HCT116 (cell line): ENCODE data around the gene TAL1. TPM values are rescaled to one million over a fixed set of nuclear protein-coding genes. Genes with fewer than 3 reads are reported as not detected.

Experiments
- ATAC-seq: fragments of 200-7000 bp; cut with Tn5 transposase; 2 replicates; pipeline ENCODE4 v1.9.1; 2020; ENCODE audit warnings: mild to moderate bottlenecking, moderate library complexity
- BruUV-seq: library from RNA; stranded (reverse); fragments of 400-500 nt; replicated peaks from 2 replicates; lab custom pipeline; 2021; lab: Mats Ljungman, UMichigan
- CTCF ChIA-PET: fragments of 300-600 bp; sonication (Branson Sonifier 250); formaldehyde crosslinking; loops from one replicate; lab custom pipeline; 2021; ENCODE audit warnings: antibody characterized with exemption; lab: Charles Lee
- POLR2A ChIA-PET: fragments of 300-600, 350-600 bp; sonication (Branson Sonifier 250); formaldehyde crosslinking; loops from one replicate; lab custom pipeline; 2021; ENCODE audit warnings: antibody characterized with exemption; lab: Charles Lee
- RAD21 ChIA-PET, 2 experiments: fragments of 300-600 bp; sonication (Branson Sonifier 250); formaldehyde crosslinking; loops; one replicate each; lab custom pipeline; 2023; ENCODE audit warnings: low total read pairs in 2 of 2; ENCODE audit not compliant: uncharacterized antibody in 2 of 2, unreplicated experiment in 2 of 2, low non-redundant PET in 1 of 2; lab: Charles Lee
- DNase-seq: peaks from one replicate; pipeline ENCODE4 v3.0.0-alpha.2; 2010; ENCODE audit warnings: low read depth, low spot score
- H2AFZ ChIP-seq: fragments of 200-600 bp; shearing (Covaris generic), sonication (generic); 2 replicates; pipeline ENCODE4 v1.6.1; 2017; ENCODE audit warnings: low read depth, mixed run types, mixed read lengths, antibody characterized with exemption, low read length; ENCODE audit not compliant: poor library complexity, severe bottlenecking
- H3K27ac ChIP-seq: 2 replicates; pipeline ENCODE4 v1.5.1; 2012; ENCODE audit warnings: low read depth, low read length
- H3K27me3 ChIP-seq: fragments of 200-600 bp; sonication (generic); 2 replicates; pipeline ENCODE4 v1.6.1; 2016; ENCODE audit warnings: mixed run types, low read length, mixed read lengths; ENCODE audit not compliant: insufficient read depth
- H3K36me3 ChIP-seq, 2 experiments: fragments of 200-500 bp in 1 of 2; fragments of 200-600 bp in 1 of 2; sonication (Bioruptor generic) in 1 of 2; sonication (generic) in 1 of 2; 2 replicates each; pipeline versions ENCODE4 v1.5.1 to v1.6.1; 2014 to 2016; ENCODE audit warnings: low read length in 2 of 2, inconsistent platforms in 1 of 2, mixed read lengths in 1 of 2, mixed run types in 1 of 2; ENCODE audit not compliant: insufficient read depth in 2 of 2, control insufficient read depth in 1 of 2
- H3K4me1 ChIP-seq, 2 experiments: fragments of 200-600 bp in 1 of 2; sonication (generic) in 1 of 2; 2 replicates each; pipeline versions ENCODE4 v1.5.1 to v1.6.1; 2012 to 2017; ENCODE audit warnings: low read length in 2 of 2, inconsistent platforms in 1 of 2, mild to moderate bottlenecking in 1 of 2, mixed read lengths in 1 of 2, mixed run types in 1 of 2, moderate library complexity in 1 of 2; ENCODE audit not compliant: insufficient read depth in 2 of 2, control insufficient read depth in 1 of 2
- H3K4me2 ChIP-seq: fragments of 200-600 bp; sonication (generic); 2 replicates; pipeline ENCODE4 v1.6.1; 2017; ENCODE audit warnings: mixed run types, low read length, mixed read lengths
- H3K4me3 ChIP-seq, 2 experiments: fragments of 200-600 bp in 1 of 2; sonication (generic) in 1 of 2; replicated peaks in 1 of 2; 2 replicates each; pipeline ENCODE4 v1.5.1; 2011 to 2016; ENCODE audit warnings: low read length in 2 of 2, control low read depth in 1 of 2, low read depth in 1 of 2, mild to moderate bottlenecking in 1 of 2, mixed read lengths in 1 of 2, mixed run types in 1 of 2
- H3K79me2 ChIP-seq: fragments of 200-600 bp; sonication (generic); 2 replicates; pipeline ENCODE4 v1.6.1; 2017; ENCODE audit warnings: mild to moderate bottlenecking, mixed run types, low read length, moderate library complexity, mixed read lengths; ENCODE audit not compliant: insufficient read depth
- H3K9ac ChIP-seq: fragments of 200-600 bp; sonication (generic); 2 replicates; pipeline ENCODE4 v1.6.1; 2016; ENCODE audit warnings: low read length, mixed read lengths
- H3K9me2 ChIP-seq: fragments of 200-600 bp; sonication (generic), shearing (Covaris generic); 2 replicates; pipeline ENCODE4 v1.6.1; 2017; ENCODE audit warnings: mixed run types, mild to moderate bottlenecking, moderate library complexity; ENCODE audit not compliant: insufficient read depth
- H3K9me3 ChIP-seq, 2 experiments: fragments of 200-500 bp in 1 of 2; fragments of 200-600 bp in 1 of 2; sonication (Bioruptor generic) in 1 of 2; sonication (generic) in 1 of 2; 2 replicates each; pipeline ENCODE4 v1.6.1; 2014 to 2017; ENCODE audit warnings: low read length in 2 of 2, mixed read lengths in 2 of 2, inconsistent platforms in 1 of 2, low read depth in 1 of 2, mild to moderate bottlenecking in 1 of 2, mixed run types in 1 of 2, moderate library complexity in 1 of 2; ENCODE audit not compliant: control insufficient read depth in 1 of 2, insufficient read depth in 1 of 2
- H4K20me1 ChIP-seq: fragments of 200-600 bp; sonication (generic), shearing (Covaris generic); 2 replicates; pipeline ENCODE4 v1.6.1; 2017; ENCODE audit warnings: mixed run types, mild to moderate bottlenecking, moderate library complexity; ENCODE audit not compliant: insufficient read depth
- ATF3 ChIP-seq: IDR thresholded peaks from 2 replicates; pipeline ENCODE4 v1.6.1; 2012
- CEBPB ChIP-seq: IDR thresholded peaks from 2 replicates; pipeline ENCODE4 v1.6.1; 2012; ENCODE audit warnings: low read depth
- CTCF ChIP-seq, 3 experiments: fragments of 200-600 bp in 1 of 3; sonication (generic) in 1 of 3; IDR thresholded peaks in 2 of 3; conservative IDR thresholded peaks in 1 of 3; 2 replicates each; pipeline ENCODE4 v1.5.1; 2012 to 2017; ENCODE audit warnings: low read depth in 2 of 3, low read length in 2 of 3, antibody characterized with exemption in 1 of 3, borderline replicate concordance in 1 of 3, control low read depth in 1 of 3, mild to moderate bottlenecking in 1 of 3, mixed read lengths in 1 of 3, mixed run types in 1 of 3, moderate library complexity in 1 of 3; ENCODE audit not compliant: insufficient read depth in 1 of 3
- EGR1 ChIP-seq: IDR thresholded peaks from 2 replicates; pipeline ENCODE4 v1.6.1; 2012; ENCODE audit warnings: low read depth
- ELF1 ChIP-seq: IDR thresholded peaks from 2 replicates; pipeline ENCODE4 v1.6.1; 2012; ENCODE audit warnings: low read depth, borderline replicate concordance
- EZH2 ChIP-seq: fragments of 200-600 bp; sonication (generic); IDR thresholded peaks from 2 replicates; pipeline ENCODE4 v1.6.1; 2017; ENCODE audit warnings: antibody characterized with exemption, mixed run types
- EZH2phosphoT487 ChIP-seq: fragments of 200-600 bp; IDR thresholded peaks from 2 replicates; pipeline ENCODE4 v1.6.1; 2018; ENCODE audit warnings: antibody characterized with exemption, borderline replicate concordance
- FOSL1 ChIP-seq: IDR thresholded peaks from 2 replicates; pipeline ENCODE4 v1.6.1; 2012; ENCODE audit warnings: low read depth
- JUND ChIP-seq: IDR thresholded peaks from 2 replicates; pipeline ENCODE4 v1.6.1; 2012
- POLR2A ChIP-seq: IDR thresholded peaks from 2 replicates; pipeline ENCODE4 v1.7.0; 2011; ENCODE audit warnings: borderline replicate concordance; ENCODE audit not compliant: insufficient read depth, insufficient read length; ENCODE audit errors: extremely low read depth
- REST ChIP-seq: IDR thresholded peaks from 2 replicates; pipeline ENCODE4 v1.6.1; 2012; ENCODE audit warnings: low read depth
- SIN3A ChIP-seq: IDR thresholded peaks from 2 replicates; pipeline ENCODE4 v1.6.1; 2012; ENCODE audit warnings: low read depth
- SRF ChIP-seq: IDR thresholded peaks from 2 replicates; pipeline ENCODE4 v1.6.1; 2012; ENCODE audit warnings: low read depth
- TCF7L2 ChIP-seq: IDR thresholded peaks from 2 replicates; pipeline ENCODE4 v1.7.0; 2011; ENCODE audit warnings: borderline replicate concordance, inconsistent platforms; ENCODE audit not compliant: insufficient read depth, insufficient read length; ENCODE audit errors: extremely low read depth
- ZBTB33 ChIP-seq: IDR thresholded peaks from 2 replicates; pipeline ENCODE4 v1.6.1; 2011; ENCODE audit warnings: mild to moderate bottlenecking, low read length, moderate library complexity; ENCODE audit not compliant: insufficient replicate concordance; ENCODE audit errors: extremely low read depth
- ZNF274 ChIP-seq: fragments of 200-500 bp; sonication (Bioruptor generic); IDR thresholded peaks from 2 replicates; pipeline ENCODE4 v1.6.1; 2014; ENCODE audit warnings: mild to moderate bottlenecking, low read depth, low read length, inconsistent platforms
- intact Hi-C: fragments of 100-400 bp; cut with micrococcal nuclease; formaldehyde crosslinking; loops from 2 replicates; pipeline ENCODE4 v1.10.0; 2022
- total RNA-seq: library from RNA; stranded (reverse); gene quantifications from one replicate; pipeline ENCODE4 v1.2.1, GENCODE V29; 2021; ENCODE audit not compliant: unreplicated experiment

The TAL1 gene
- total RNA-seq, 1 experiment from 2014 or later, result 0.05 TPM

GRCh38 chr1:47229031-47229885, 2.8 kb downstream of the TAL1 start:
- Histone ChIP-seq H3K36me3 (no peaks in the 10 kb centered on the region), H3K79me2 (no peaks in the 10 kb centered on the region), H3K9me2 (no peaks in the 10 kb centered on the region), H3K9ac (no peak overlapping the region), H3K4me3 (no peak overlapping the region), H3K27me3 (no peaks in the 10 kb centered on the region; the same call in 1 of the 2 replicates), H3K27ac (no peak overlapping the region)
- no TSS peak for BruUV-seq
- POLR2A ChIA-PET, result no interaction called here
- ATAC-seq (no peak), DNase-seq (no peak)
- no peak for TF ChIP-seq ZNF274
- no peak for TF ChIP-seq CTCF (IDR thresholded peaks at IDR 0.05 in 2 of 3, conservative IDR thresholded peaks at IDR 0.05 in 1 of 3; ENCODE audit: borderline replicate concordance in 1 of 3, insufficient read depth in 1 of 3, low read depth in 2 of 3, low read length in 2 of 3)
- TF ChIP-seq SIN3A, result no peak
- no peak for TF ChIP-seq REST
- TF ChIP-seq ATF3, result no peak
- TF ChIP-seq EZH2phosphoT487, result no peak
- no peak for TF ChIP-seq FOSL1
- no peak for TF ChIP-seq ELF1
- TF ChIP-seq ZBTB33, result no peak
- TF ChIP-seq EZH2, result no peak
- TF ChIP-seq EGR1, result no peak
- TF ChIP-seq CEBPB, result no peak
- no peak for TF ChIP-seq JUND
- TF ChIP-seq TCF7L2, result no peak
- no peak for TF ChIP-seq SRF
- no peak for TF ChIP-seq POLR2A
- TF ChIP-seq, all 23 proteins: peak for 0
- Histone ChIP-seq H3K4me2 (no peak overlapping the region), H4K20me1 (no peaks in the 10 kb centered on the region), H3K4me1 (no peaks in the 10 kb centered on the region), H3K9me3 (no peaks in the 10 kb centered on the region), H2AFZ (no peak overlapping the region)
- CTCF ChIA-PET, result no interaction called here
- intact Hi-C loops, result no loop called here
- RAD21 ChIA-PET, result no interaction called here
